Panc1 (cell line): ENCODE results near the gene RAPGEF3. TPM values are rescaled to one million over a fixed set of nuclear protein-coding genes. Genes with fewer than 3 reads are reported as not detected.

ENCODE experiments used
- ATAC-seq: fragments of 200-7000 bp; cut with Tn5 transposase; 2 replicates; pipeline ENCODE4 v1.9.1; 2020; ENCODE audit warnings: mild to moderate bottlenecking, moderate library complexity
- BruUV-seq: library from RNA; stranded (reverse); fragments of 400-500 nt; replicated peaks from 2 replicates; lab custom pipeline; 2021; lab: Mats Ljungman, UMichigan
- CTCF ChIA-PET: fragments of 300-600 bp; sonication (Branson Sonifier 250); formaldehyde crosslinking; loops from one replicate; lab custom pipeline; 2022; ENCODE audit warnings: antibody characterized with exemption; lab: Charles Lee
- POLR2A ChIA-PET: fragments of 300-600 bp; sonication (Branson Sonifier 250); formaldehyde crosslinking; loops from one replicate; lab custom pipeline; 2022; ENCODE audit warnings: antibody characterized with exemption; lab: Charles Lee
- DNase-seq: peaks from one replicate; pipeline ENCODE4 v3.0.0-alpha.2; 2010; ENCODE audit warnings: low read depth, low spot score
- H3K27ac ChIP-seq: 2 replicates; pipeline ENCODE4 v1.5.1; 2011; ENCODE audit warnings: mild to moderate bottlenecking, low read length, inconsistent platforms
- H3K27me3 ChIP-seq: fragments of 200-500 bp; sonication (Bioruptor generic); 2 replicates; pipeline ENCODE4 v1.6.0; 2014; ENCODE audit warnings: low read length, inconsistent platforms; ENCODE audit not compliant: control insufficient read depth, insufficient read depth
- H3K36me3 ChIP-seq: fragments of 200-500 bp; sonication (Bioruptor generic); 2 replicates; pipeline ENCODE4 v1.5.1; 2014; ENCODE audit warnings: inconsistent platforms, mild to moderate bottlenecking, low read length, moderate library complexity; ENCODE audit not compliant: control insufficient read depth, insufficient read depth
- H3K4me1 ChIP-seq: 2 replicates; pipeline ENCODE4 v1.5.1; 2011; ENCODE audit warnings: inconsistent platforms, mild to moderate bottlenecking, low read length, moderate library complexity; ENCODE audit not compliant: control insufficient read depth, insufficient read depth
- H3K4me3 ChIP-seq, 2 experiments: 2 replicates each; pipeline ENCODE4 v1.5.1; 2011 to 2012; ENCODE audit warnings: low read depth in 2 of 2, low read length in 2 of 2, mild to moderate bottlenecking in 2 of 2, inconsistent platforms in 1 of 2, moderate library complexity in 1 of 2
- H3K9me3 ChIP-seq: fragments of 200-500 bp; sonication (Bioruptor generic); 2 replicates; pipeline ENCODE4 v1.5.1; 2014; ENCODE audit warnings: low read depth, mild to moderate bottlenecking, inconsistent platforms, low read length, moderate library complexity; ENCODE audit not compliant: control insufficient read depth, insufficient read depth
- POLR2AphosphoS5 ChIP-seq: IDR thresholded peaks from 2 replicates; pipeline ENCODE4 v1.6.1; 2012; ENCODE audit warnings: mild to moderate bottlenecking, low read depth, low read length, moderate library complexity
- REST ChIP-seq, 2 experiments: IDR thresholded peaks; 2 replicates each; pipeline ENCODE4 v1.6.1; 2011 to 2012; ENCODE audit warnings: low read depth in 2 of 2, control low read depth in 1 of 2, low read length in 1 of 2, mild to moderate bottlenecking in 1 of 2, moderate library complexity in 1 of 2; ENCODE audit not compliant: insufficient read depth in 1 of 2
- SIN3A ChIP-seq: IDR thresholded peaks from 2 replicates; pipeline ENCODE4 v1.6.1; 2012; ENCODE audit warnings: low read depth, mild to moderate bottlenecking, low read length, moderate library complexity, borderline replicate concordance; ENCODE audit not compliant: insufficient read depth
- TCF7L2 ChIP-seq: IDR thresholded peaks from 2 replicates; pipeline ENCODE4 v1.6.1; 2011; ENCODE audit warnings: mild to moderate bottlenecking, low read depth, low read length, inconsistent platforms
- in situ Hi-C: cut with HindIII; loops from 2 replicates; pipeline ENCODE4 v1.10.0; 2016; ENCODE audit warnings: low sequenced_read_pairs, low pct_unique_long_range_greater_than_20kb
- intact Hi-C: fragments of 100-400 bp; cut with micrococcal nuclease; formaldehyde crosslinking; loops from one replicate; pipeline ENCODE4 v1.10.0; 2022; ENCODE audit not compliant: unreplicated experiment
- total RNA-seq: library from RNA; stranded (reverse); gene quantifications from one replicate; pipeline ENCODE4 v1.2.1, GENCODE V29; 2021; ENCODE audit not compliant: unreplicated experiment
- TF ChIP-seq, protein P1 (sequence below): fragments of 450-650 bp; IDR thresholded peaks from 2 replicates; pipeline ENCODE4 v1.5.1; 2017; ENCODE audit warnings: mild to moderate bottlenecking

The RAPGEF3 gene
- total RNA-seq, 1 experiment from 2014 or later, result 5.8 TPM

DNA sequence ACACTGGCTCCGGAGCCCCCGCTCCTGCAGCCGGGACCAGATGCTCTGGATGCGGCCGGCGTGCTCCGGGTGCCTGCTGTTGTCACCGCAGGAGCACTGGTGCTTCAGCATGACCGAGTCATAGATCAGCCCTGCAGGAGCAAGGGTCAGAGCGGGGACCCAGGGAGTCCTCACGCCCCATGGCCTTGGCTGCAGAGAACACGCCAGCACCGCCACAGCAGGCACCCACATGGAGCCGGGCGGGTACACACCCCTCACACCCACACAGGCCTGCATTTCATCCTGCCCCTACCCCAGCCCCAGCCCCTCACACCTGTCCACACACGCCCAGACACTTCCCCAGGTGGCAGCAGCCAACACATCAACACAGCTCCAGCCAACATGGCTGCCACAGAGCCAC lies 33.2 kb upstream of the RAPGEF3 start:
- H3K9me3 ChIP-seq, result no peaks in the 10 kb centered on the region
- H3K36me3 ChIP-seq, result peaks cover 7% of the 10 kb centered on the region; the same call in 1 of the 2 replicates
- POLR2A ChIA-PET, result no interaction called here
- H3K4me3 ChIP-seq, result no peak overlapping the region
- in situ Hi-C loops, result no loop called here
- H3K27me3 ChIP-seq, result no peaks in the 10 kb centered on the region
- no peak overlapping the region for H3K27ac ChIP-seq
- H3K4me1 ChIP-seq, result no peaks in the 10 kb centered on the region
- DNase-seq (no peak), ATAC-seq (0 out of 2 replicates have a peak, but pooled peaks have one; percentile 13)
- no TSS peak for BruUV-seq
- CTCF ChIA-PET, result no interaction called here
- no peak for TF ChIP-seq REST (IDR thresholded peaks at IDR 0.05; ENCODE audit: insufficient read depth in 1 of 2, low read depth in 2 of 2, low read length in 1 of 2)
- TF ChIP-seq TCF7L2, result no peak
- TF ChIP-seq, protein P1, sequence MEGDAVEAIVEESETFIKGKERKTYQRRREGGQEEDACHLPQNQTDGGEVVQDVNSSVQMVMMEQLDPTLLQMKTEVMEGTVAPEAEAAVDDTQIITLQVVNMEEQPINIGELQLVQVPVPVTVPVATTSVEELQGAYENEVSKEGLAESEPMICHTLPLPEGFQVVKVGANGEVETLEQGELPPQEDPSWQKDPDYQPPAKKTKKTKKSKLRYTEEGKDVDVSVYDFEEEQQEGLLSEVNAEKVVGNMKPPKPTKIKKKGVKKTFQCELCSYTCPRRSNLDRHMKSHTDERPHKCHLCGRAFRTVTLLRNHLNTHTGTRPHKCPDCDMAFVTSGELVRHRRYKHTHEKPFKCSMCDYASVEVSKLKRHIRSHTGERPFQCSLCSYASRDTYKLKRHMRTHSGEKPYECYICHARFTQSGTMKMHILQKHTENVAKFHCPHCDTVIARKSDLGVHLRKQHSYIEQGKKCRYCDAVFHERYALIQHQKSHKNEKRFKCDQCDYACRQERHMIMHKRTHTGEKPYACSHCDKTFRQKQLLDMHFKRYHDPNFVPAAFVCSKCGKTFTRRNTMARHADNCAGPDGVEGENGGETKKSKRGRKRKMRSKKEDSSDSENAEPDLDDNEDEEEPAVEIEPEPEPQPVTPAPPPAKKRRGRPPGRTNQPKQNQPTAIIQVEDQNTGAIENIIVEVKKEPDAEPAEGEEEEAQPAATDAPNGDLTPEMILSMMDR, result no peak
- TF ChIP-seq SIN3A, result no peak
- TF ChIP-seq POLR2AphosphoS5, result no peak
- intact Hi-C loops, result no loop called here

- in situ Hi-C loops (no loop called here), intact Hi-C loops (no loop called here)
- no peak for TF ChIP-seq SIN3A
- TF ChIP-seq, protein P1, result no peak
- TF ChIP-seq TCF7L2, result no peak
- TF ChIP-seq POLR2AphosphoS5, result no peak
- no peak for TF ChIP-seq REST (IDR thresholded peaks at IDR 0.05; ENCODE audit: insufficient read depth in 1 of 2, low read depth in 2 of 2, low read length in 1 of 2)
- ATAC-seq (no peak), DNase-seq (no peak)
- no TSS peak for BruUV-seq
- no peaks in the 10 kb centered on the region for H3K27me3 ChIP-seq
- ChIA-PET CTCF (no interaction called here), POLR2A (no interaction called here)
- no peaks in the 10 kb centered on the region for H3K4me1 ChIP-seq
- H3K4me3 ChIP-seq, result no peak overlapping the region
- no peak overlapping the region for H3K27ac ChIP-seq
- H3K9me3 ChIP-seq, result no peaks in the 10 kb centered on the region
- H3K36me3 ChIP-seq, result peaks cover 8% of the 10 kb centered on the region; the same call in 1 of the 2 replicates
These were observed 32.7 kb upstream of the RAPGEF3 start for GRCh38 chr12:47791351-47791746.
